Activated naive CD4-positive, alpha-beta T cell treated with Interleukin-2 at 50 U/mL for 16 hours (primary cell): ENCODE data around the gene NFIB.

Experiments used
- DNase-seq: peaks from one replicate; pipeline ENCODE4 v3.0.0-alpha.2; 2020

Gene NFIB

DNA sequence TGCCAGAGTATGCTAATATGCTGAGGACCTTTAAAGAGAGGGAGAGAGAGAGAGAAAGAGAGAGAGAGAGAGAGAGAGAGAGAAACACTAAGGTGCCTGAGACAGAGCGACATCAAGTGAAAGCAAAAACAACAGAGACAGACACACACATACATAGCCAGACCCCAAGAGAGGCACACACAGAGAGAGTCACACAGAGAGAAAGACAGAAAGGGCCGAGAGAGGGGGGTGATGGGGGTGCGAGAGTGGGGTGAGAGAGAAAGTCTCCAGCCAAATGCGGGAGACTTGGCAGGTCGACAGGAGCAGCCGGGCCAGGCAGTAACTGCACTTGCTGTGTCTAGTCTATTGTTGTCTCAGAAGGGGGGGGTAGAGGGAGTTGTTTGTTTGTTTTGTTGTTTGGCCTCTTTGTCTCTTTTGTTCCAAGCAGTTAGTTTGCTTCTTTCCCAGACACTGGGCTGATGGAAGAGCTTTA lies 30.1 kb upstream of the NFIB start:
- no peak for DNase-seq

GRCh38 chr9:14343261-14344031 lies 29.5 kb upstream of the NFIB start:
- DNase-seq: no peak

GRCh38 chr9:14342736-14343135 lies 28.8 kb upstream of the NFIB start:
- no peak for DNase-seq

DNA sequence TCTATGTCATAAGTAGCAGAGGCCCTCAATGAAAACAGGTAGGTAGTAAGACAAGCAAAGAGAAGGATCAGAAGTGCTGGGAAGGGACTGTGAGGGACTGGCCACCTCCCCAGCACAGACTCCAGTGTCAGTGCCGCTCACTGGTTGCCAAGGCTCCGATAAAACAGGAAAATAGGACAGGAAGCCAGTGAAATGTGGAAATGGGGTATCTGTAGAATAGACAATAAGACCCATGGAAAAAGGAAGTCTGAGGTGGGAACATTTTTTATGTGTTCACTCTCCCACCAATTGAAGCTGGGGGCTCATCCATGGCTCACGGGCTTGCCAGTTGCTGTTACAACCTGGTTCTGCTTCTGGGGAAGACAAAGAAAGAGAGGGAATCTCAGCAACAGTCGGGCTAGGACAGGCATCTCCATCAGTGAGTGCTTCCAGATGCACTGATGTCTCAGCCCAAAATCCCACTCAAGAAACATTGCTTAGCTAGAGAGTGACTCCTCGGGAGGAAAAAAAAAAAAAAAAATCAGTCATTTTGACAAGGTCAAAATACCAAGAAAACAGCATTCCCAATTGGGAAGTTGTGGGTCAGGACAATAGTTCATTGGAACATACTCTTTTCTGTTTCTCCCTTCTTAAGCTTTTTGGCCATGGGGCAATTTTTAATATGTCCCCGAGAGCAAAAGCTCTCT lies 27.6 kb upstream of the NFIB start:
- DNase-seq: no peak

DNA sequence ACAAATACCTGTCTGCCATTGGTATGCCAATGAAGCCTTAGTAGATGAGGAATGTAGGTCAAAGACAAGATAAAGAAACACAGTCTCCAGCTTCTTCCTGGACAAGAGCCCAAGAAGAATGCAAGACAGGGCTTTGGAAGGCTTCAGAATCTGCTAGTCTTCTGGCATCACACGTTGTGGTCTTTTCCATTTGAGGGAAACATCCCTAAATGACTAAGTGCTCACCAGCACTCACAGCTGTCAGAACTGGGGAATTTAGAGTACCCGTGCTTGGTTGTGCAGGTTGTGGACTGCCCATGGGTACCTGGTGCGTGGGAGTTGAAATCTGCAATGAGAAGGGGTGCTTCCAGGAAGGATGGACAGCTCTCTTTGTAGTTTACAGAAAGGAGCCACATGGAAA lies 27.1 kb upstream of the NFIB start:
- no peak for DNase-seq

- DNase-seq: no peak
Observed at GRCh38 chr9:14340219-14340873, 26.4 kb upstream of the NFIB start.

DNA sequence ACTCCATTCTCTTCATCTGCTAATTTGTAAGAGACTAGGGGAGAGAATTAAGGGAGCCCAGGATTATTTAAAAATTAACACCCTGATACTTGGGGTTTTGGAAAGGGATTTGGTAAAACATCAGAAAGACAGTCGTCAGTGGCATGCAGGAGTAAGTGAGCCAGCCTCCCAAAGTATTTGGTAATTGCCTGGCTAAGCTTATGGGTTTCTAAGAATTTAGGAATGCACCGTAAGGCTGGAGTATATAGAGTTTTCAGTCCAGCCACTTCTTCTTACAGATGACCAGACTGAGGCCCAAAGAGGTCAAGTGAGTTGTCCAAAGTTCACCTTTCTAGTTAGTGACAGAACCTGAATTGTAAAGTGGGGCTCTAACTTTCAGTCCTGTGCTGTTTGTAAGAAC lies 25.8 kb upstream of the NFIB start:
- no peak for DNase-seq

DNA sequence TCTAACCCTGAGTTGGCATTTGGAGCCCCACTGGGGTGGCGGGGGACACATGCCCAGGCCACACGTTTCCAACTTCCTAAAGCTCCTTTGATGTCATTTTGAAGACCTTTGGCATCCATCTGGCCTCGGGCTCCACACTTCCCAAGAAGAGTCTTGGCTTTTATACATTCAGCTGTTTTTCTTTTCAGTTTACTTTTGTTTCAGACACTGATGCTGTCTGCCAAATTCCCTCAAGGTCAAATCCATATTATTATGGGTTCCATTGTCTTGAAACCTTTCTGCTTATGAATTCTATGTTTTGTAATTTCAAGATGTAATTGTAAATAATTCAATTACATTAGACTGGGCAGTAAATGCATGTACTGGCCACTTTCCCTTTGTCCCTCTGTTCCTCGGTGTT lies 23.7 kb upstream of the NFIB start:
- no peak for DNase-seq

- DNase-seq: no peak
Observed at GRCh38 chr9:14336244-14336643, 22.3 kb upstream of the NFIB start.

- DNase-seq: no peak
Observed at GRCh38 chr9:14331120-14331519, 17.2 kb upstream of the NFIB start.

- no peak for DNase-seq
Observed at GRCh38 chr9:14327036-14327435, 13.1 kb upstream of the NFIB start.

DNA sequence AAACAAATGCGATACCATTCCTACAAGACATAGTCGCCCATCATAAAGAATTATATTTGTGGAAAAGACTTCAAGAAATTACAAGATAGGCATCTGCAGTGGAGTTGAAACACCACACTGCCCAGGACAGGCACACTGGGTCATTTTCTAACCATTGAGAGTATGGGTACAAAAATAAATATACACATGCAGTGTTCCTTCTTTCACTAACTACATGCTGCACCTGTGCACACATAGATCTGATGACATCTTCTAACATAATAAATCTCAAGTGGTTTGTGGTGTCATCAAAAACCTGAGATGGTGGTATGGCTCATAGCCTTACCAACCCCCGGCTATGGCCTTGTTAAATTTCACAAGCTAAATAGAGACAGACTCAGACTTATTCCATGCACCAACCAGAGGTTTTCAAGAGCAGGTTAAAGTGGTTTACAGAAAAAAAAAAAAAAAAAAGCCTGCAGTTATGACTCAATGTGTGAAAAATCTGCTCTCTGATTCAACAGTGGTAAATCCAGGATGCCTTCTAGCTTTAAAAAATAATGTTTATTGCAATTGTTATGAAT lies 12.4 kb upstream of the NFIB start:
- no peak for DNase-seq

DNA sequence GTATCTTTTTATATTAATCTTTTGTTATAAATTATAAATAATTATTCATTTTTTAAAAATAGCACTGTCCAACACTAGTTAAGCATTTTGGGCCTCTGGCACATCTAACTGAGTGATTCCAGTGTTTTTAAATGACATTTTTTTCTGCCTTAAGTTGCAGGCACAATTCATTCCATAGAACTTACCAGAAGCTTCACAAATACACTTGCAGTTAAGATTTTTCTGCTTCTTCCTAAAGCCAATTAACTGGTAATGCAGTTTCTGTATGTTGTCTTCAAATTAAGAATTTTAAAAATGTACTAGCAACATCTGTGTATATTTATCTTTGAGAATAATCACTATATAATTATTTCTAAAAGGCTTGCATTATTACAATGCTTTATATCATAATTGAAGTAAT lies 11.2 kb upstream of the NFIB start:
- no peak for DNase-seq

DNA sequence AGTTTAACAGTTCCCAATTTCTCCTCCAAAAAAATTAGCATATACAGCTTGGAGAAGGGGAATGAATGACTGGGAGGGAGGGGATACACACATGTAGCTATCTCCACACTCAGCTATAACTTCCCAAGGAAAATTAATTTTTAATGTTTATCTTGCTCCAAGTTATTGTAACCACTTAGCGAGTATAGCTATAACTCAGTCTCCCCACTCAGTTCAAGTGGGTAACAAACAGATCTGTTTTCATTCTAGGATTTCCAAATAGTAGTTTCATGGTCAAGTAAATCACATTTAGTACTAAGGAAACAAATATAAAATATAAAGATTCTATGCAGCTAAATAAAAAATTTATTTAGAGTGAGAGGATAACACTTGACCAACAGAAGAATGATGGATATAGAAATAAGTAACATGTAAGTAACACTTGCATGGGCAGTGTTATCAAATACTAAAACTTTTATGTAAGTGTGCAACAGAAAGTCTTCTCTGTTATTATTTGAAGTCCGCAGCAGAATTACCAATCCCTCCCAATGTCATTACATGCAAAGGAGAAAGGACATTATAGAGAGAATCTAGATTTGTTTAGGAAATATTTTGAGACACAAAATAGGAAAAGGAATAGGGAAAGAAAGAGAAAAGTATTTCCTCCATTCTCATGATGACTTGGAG lies 10.2 kb upstream of the NFIB start:
- no peak for DNase-seq

GRCh38 chr9:14323083-14323971 lies 9.4 kb upstream of the NFIB start:
- no peak for DNase-seq

DNA sequence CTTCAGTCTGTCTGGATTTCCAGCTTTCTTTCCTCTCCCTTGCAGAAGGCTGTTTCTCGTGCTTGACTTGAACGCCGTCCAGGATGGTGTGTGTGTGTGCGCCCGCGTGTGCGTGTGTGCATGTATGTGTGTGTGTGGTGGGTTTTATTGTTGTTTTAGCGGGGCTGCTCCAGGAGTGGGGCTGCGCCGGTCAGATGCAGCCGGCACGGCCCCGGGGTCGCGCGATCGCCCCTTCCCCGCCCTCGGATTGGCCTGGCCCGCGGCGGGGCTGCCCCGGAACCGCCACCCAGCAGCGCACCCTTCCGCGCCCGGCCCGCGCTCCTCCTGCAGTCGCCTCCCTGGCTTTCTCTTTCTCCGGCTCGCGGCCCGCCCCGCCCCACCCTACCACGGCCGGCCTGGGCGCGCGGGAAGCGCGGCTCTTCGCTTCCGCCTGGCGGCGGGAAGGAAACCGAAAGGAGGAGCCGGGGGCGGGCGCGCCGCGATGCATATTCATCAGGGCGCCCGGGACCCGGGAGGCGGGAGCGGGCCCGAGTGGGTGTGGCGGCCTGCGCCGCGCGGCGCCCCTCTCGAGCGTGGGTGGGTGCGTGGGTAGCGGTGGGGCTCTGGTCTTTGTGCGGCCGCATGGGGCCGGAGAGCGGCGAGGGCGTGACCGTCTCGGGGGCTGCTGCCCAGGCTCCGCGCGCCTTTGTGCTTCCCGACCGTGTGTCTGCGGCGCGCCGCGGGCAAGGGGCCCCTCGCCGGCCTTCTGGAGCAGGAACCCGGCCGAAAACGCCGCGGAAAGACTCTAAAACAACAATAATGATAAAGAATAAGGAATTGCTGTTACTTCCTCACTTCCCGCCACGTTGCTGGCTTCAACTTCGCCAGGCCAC lies 8.5 kb upstream of the NFIB start:
- peak; percentile 80 for DNase-seq

DNA sequence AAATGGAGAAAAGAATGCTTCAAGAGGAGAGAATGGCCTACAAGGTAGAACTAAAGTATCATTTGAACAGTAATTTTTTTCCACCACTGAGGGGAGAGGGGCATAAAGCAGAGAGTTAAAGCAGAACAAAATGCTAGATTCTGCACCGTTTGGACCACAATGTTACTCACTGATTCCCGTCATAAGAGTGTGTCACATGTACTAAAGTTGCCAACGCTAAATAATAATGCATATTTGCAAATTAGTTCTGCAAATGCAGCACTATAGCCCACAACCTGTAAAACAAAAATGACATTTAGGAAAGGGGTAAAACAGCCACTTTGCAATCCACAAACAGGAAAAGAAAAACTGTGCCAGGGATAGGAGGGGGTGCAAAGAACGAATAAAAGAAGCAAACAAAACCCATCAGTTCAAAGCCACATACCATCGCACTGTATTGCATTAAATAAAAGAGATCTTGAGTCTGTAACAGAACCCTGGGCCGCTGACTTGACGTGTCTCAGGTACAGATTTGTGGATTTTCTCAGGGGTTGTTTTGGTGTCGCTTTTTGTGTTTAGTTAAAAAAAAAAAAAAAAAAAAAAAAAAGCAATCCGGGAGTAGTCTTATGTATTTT lies 7.7 kb upstream of the NFIB start:
- no peak for DNase-seq

DNA sequence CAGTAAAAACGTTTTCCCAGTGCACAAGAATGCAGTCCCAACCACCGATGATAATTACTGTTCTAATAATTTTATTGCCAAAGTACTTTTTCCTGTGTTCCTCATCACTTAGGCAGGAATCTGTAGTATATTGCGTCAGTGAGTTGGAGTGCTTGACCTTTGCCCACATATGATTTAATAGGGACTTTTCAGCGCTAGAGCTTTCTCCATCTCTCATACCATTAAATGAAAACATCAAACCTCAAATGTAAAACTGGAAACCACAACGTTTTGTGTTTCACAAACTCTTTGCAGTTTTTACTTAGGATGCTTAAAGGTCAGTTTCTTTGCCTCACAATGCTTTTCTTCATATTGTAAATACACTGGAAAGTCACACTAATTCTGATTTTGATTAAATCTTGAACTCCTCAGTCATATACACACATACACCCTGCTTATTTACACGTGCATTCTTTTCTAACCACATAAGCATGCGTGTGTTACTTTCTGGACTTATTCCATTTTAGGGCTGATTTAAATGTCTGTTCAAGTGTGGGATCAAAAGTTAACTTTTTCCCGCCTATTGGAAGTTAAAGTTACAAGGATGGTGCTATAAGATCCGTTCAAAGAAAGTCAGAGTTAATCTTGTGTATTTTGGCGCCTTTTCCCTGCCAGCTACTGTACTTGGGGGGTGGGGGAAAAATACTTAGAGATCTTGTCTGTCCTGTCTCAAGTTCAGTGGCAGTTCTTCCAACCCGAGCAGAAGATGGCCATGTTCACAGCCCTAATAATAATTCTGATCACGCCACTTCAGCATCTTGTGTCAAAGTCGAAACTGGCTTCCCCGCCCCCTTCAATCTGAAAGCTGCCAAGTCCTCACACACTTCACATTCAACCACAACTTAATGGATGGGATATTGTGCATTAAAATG lies 6.6 kb upstream of the NFIB start:
- DNase-seq: no peak

GRCh38 chr9:14318934-14319580 lies 5.1 kb upstream of the NFIB start:
- DNase-seq: no peak
